ENCODE measurements around the gene RND3. TPM values are rescaled to one million over a fixed set of nuclear protein-coding genes. Genes with fewer than 3 reads are reported as not detected.

Gene RND3, protein sequence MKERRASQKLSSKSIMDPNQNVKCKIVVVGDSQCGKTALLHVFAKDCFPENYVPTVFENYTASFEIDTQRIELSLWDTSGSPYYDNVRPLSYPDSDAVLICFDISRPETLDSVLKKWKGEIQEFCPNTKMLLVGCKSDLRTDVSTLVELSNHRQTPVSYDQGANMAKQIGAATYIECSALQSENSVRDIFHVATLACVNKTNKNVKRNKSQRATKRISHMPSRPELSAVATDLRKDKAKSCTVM
- polyA plus RNA-seq (2012; ENCODE audit: low read depth, missing spikeins), result not detected

DNA sequence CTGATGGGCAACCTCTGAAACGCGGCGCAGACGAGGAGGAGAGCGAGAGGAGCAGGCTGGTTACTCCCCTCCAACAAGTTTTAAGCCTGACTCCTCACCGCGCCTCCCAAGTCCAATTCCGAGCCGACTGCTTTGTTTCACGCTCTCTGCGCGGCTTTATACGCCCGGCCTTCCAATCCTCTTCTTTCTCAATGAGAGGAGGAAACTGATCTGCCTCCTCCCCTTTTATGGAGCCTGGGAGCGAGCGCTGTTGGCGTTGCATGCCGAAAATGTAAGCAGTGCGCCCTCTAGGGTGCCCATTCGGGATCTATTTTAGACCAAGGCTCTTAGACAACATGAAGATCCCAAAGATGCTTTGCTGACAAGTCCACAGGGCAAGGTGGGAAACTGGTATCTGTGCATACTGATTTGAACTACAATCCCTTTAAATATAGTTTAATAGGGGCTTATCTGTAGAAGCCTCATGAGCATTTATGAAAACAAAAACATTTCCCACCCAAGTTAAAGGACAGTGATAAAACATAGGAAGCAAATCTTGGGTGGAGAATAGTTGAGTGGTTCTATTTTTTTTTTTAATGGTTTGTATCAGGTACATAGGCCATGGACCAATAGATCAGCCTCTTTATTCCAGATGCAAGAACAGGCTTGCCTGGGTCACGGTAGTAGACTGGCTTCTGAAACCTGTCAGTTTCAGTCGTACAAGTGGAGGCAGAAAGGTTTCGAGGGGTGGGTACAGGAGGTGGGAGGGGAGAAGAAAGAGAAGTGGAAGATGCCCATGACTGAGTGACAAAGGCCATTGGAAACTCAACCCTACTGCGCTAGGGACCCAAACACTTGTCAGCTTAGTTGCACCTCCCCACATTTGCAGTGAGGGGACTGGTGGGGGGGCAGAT is at the start of gene RND3:
Gene RND3 (minus strand): TSS at position 131 of the 893 bp plus-strand sequence. CDS start 250 bp downstream, outside the sequence.
- FAIRE-seq (no peak), DNase-seq (ENCODE audit: insufficient read length, low spot score) (peak; percentile 24)
- no peak for TF ChIP-seq POU2F2 (IDR thresholded peaks at IDR 0.05; ENCODE audit: low read depth, low read length)
- no peak for TF ChIP-seq POLR2AphosphoS5 (IDR thresholded peaks at IDR 0.05; ENCODE audit: low read depth, low read length)
- TF ChIP-seq POLR2A (IDR thresholded peaks at IDR 0.05; ENCODE audit: low read depth, low read length), result no peak
- no peak for TF ChIP-seq TAF1 (IDR thresholded peaks at IDR 0.05; ENCODE audit: low read depth, low read length)
- no peak for TF ChIP-seq SPI1 (IDR thresholded peaks at IDR 0.05; ENCODE audit: low read depth, low read length)
- no peak for TF ChIP-seq PAX5 (IDR thresholded peaks at IDR 0.05; ENCODE audit: insufficient read depth, low read length, severe bottlenecking)

DNA sequence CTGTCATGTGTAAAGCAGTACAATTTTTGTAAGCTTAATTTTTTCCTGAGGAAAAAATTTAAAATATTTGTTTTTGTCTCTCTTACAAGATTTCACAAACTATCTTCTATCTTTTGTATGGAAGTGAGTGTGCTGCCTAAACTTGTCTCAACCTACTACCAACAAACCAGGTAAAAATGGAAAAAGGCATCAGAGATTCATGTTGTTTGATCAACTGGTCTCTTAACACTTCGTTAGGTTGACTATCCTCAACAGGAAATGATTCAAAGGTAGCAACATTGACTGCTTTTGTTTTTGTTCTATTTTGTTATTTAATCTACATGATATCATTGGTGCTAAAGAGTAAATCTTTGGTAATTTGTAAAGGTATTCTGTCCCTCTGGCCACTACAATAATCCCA is 47.7 kb upstream of the RND3 start:
- no peak for FAIRE-seq
- DNase-seq (ENCODE audit: insufficient read length, low spot score), result no peak
- no peak for TF ChIP-seq POLR2AphosphoS5 (IDR thresholded peaks at IDR 0.05; ENCODE audit: low read depth, low read length)
- TF ChIP-seq TAF1 (IDR thresholded peaks at IDR 0.05; ENCODE audit: low read depth, low read length), result no peak
- no peak for TF ChIP-seq PAX5 (IDR thresholded peaks at IDR 0.05; ENCODE audit: insufficient read depth, low read length, severe bottlenecking)
- no peak for TF ChIP-seq POU2F2 (IDR thresholded peaks at IDR 0.05; ENCODE audit: low read depth, low read length)
- no peak for TF ChIP-seq SPI1 (IDR thresholded peaks at IDR 0.05; ENCODE audit: low read depth, low read length)
- no peak for TF ChIP-seq POLR2A (IDR thresholded peaks at IDR 0.05; ENCODE audit: low read depth, low read length)

DNA sequence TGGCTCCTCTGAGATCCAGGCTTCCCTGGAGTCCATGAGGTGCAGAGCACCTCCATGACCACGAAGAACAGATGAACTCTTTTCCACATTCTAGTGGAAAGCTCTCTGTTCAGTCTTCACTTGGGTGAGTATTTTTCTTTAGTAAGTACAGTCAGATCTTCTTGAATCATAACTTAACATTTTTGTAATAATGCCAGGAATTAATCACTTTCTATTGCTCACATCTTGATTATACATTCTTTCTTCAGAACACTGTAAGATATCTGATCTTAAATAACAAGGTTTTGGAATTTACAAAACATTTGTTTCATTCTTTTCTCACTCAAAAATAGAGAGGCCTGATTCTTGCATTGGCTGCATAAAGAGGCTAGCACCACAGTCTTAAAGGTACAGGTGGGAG is 45.4 kb upstream of the RND3 start:
- TF ChIP-seq SPI1 (IDR thresholded peaks at IDR 0.05; ENCODE audit: low read depth, low read length), result no peak
- no peak for TF ChIP-seq TAF1 (IDR thresholded peaks at IDR 0.05; ENCODE audit: low read depth, low read length)
- TF ChIP-seq POLR2A (IDR thresholded peaks at IDR 0.05; ENCODE audit: low read depth, low read length), result no peak
- no peak for TF ChIP-seq POLR2AphosphoS5 (IDR thresholded peaks at IDR 0.05; ENCODE audit: low read depth, low read length)
- TF ChIP-seq PAX5 (IDR thresholded peaks at IDR 0.05; ENCODE audit: insufficient read depth, low read length, severe bottlenecking), result no peak
- TF ChIP-seq POU2F2 (IDR thresholded peaks at IDR 0.05; ENCODE audit: low read depth, low read length), result no peak
- FAIRE-seq, result no peak
- DNase-seq (ENCODE audit: insufficient read length, low spot score), result no peak

DNA sequence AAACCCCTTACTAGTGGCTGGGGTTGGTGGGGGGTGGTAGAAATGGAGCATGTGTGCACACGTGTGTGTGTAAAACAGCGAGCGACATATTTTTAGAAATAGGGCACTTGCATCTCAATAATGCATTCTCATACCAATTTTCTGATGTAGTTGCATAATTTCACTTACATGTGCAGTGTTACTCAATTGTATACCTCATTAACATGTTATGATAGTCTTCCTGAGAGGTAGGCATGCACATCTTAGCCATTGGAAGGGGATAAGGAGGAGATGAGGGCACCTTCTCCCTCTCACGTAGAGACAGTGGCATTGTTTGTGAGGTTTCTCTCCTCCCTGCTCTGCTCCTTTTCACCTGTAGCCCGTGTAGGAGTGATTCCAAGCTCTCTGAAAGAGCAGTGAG is 44.6 kb upstream of the RND3 start:
- DNase-seq (ENCODE audit: insufficient read length, low spot score) (no peak), FAIRE-seq (no peak)
- TF ChIP-seq POU2F2 (IDR thresholded peaks at IDR 0.05; ENCODE audit: low read depth, low read length) (no peak), POLR2AphosphoS5 (IDR thresholded peaks at IDR 0.05; ENCODE audit: low read depth, low read length) (no peak), TAF1 (IDR thresholded peaks at IDR 0.05; ENCODE audit: low read depth, low read length) (no peak), SPI1 (IDR thresholded peaks at IDR 0.05; ENCODE audit: low read depth, low read length) (no peak), POLR2A (IDR thresholded peaks at IDR 0.05; ENCODE audit: low read depth, low read length) (no peak), PAX5 (IDR thresholded peaks at IDR 0.05; ENCODE audit: insufficient read depth, low read length, severe bottlenecking) (no peak)

DNA sequence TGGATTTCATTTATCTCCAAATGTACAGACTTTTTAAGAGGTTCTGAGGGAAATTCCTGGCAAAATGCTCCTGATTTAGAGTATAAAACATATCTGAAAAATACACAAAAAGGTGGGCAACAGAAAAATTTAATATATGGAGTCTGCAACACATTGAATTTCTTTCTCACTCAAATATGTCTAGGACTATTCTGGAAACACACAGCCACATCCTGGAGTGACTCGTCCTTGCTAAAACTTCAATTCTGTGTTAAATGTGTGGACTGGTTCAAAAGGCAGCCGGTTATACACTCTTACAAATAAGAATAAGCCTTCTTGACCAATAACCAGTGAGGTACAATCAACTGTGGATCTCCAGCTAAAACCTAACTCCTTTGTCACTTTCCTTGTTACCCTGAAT is 44.1 kb upstream of the RND3 start:
- DNase-seq (ENCODE audit: insufficient read length, low spot score) (no peak), FAIRE-seq (no peak)
- no peak for TF ChIP-seq SPI1 (IDR thresholded peaks at IDR 0.05; ENCODE audit: low read depth, low read length)
- TF ChIP-seq POLR2A (IDR thresholded peaks at IDR 0.05; ENCODE audit: low read depth, low read length), result no peak
- TF ChIP-seq POU2F2 (IDR thresholded peaks at IDR 0.05; ENCODE audit: low read depth, low read length), result no peak
- TF ChIP-seq PAX5 (IDR thresholded peaks at IDR 0.05; ENCODE audit: insufficient read depth, low read length, severe bottlenecking), result no peak
- no peak for TF ChIP-seq POLR2AphosphoS5 (IDR thresholded peaks at IDR 0.05; ENCODE audit: low read depth, low read length)
- TF ChIP-seq TAF1 (IDR thresholded peaks at IDR 0.05; ENCODE audit: low read depth, low read length), result no peak

DNA sequence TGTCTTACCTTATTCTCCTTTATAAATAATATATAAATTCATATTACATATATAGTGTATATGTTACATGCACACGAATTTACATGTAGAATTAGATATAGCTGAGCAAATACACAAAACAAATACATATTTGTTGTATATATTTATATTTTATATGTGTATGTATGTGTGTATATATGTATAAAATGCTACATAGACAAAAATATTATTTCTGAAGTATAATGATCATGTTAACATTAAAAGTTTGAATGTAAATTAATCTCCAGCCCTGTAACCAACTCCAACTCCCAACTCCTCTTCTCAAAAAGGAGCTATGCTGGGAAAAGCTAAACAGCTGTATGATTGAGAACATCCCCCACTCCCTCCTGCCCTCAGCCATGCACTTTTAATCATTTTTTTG is 42.7 kb upstream of the RND3 start:
- no peak for TF ChIP-seq POU2F2 (IDR thresholded peaks at IDR 0.05; ENCODE audit: low read depth, low read length)
- TF ChIP-seq PAX5 (IDR thresholded peaks at IDR 0.05; ENCODE audit: insufficient read depth, low read length, severe bottlenecking), result no peak
- no peak for TF ChIP-seq TAF1 (IDR thresholded peaks at IDR 0.05; ENCODE audit: low read depth, low read length)
- TF ChIP-seq POLR2A (IDR thresholded peaks at IDR 0.05; ENCODE audit: low read depth, low read length), result no peak
- no peak for TF ChIP-seq SPI1 (IDR thresholded peaks at IDR 0.05; ENCODE audit: low read depth, low read length)
- no peak for TF ChIP-seq POLR2AphosphoS5 (IDR thresholded peaks at IDR 0.05; ENCODE audit: low read depth, low read length)
- no peak for FAIRE-seq
- no peak for DNase-seq (ENCODE audit: insufficient read length, low spot score)

DNA sequence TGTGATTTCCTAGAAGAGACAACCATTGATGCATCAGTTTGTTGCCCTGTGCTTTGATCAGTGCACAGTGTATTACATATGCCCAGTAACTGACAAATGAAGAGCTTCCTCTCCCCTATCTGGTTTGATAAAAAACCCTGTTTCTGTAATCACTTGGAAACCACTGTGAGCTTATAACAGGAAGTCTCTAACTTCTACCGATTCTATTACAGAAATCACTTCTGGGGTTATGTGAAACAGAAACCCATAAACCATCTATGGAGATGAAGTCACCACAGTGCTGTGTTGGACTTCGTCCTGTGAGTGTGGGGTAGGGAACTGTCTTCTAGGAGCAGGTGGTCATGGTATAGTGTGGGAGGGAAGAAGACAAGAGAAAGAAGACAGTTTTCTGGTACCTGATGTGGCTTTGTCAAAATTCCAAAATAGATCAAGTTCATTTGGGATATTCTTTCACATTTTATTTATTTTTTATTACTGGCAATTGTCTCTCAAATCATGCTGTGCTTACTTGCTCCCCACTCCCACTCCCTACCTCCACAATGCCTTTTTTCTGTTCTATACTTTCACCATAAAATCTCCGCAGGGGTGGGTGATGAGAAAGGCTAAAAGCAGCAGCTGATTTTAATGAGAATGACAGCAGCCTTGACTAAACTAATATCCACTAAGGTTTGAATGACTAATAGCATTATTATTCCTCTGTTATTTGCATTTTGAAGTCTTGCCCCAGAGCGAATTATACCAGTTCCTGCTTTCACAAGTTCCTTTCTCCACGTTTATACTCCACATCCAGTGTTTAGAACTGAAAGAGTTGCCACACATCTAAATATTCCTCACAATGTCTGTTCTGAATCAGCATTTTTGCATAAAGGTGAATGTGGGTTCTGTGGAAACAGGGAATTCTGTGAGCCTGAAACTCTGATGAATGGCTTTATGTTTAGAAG is 41.7 kb upstream of the RND3 start:
- DNase-seq (ENCODE audit: insufficient read length, low spot score) (no peak), FAIRE-seq (no peak)
- TF ChIP-seq PAX5 (IDR thresholded peaks at IDR 0.05; ENCODE audit: insufficient read depth, low read length, severe bottlenecking) (no peak), SPI1 (IDR thresholded peaks at IDR 0.05; ENCODE audit: low read depth, low read length) (0 out of 2 replicates have a peak, but pooled peaks have one; percentile 24)

DNA sequence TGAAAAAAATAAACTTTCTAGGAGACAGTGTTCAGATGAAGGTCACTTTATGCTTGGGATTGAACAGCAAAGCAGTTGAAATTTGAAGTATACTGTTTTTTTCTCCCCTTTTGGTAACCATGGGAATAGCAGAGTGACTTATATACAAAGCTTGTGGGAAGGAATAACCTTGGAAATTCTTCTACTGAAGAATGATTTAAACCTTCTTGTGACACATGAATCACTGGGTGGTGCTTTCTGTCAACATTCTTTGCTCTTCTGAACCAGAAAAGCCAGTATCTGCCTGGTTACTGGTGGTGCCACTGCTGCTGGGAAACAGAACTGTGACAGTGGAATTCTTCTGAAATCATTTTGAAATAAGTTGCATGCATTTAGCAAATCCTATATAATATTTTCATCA is 39.4 kb upstream of the RND3 start:
- DNase-seq (ENCODE audit: insufficient read length, low spot score), result no peak

More for the DNA sequence above, 39.4 kb upstream of the RND3 start:
- TF ChIP-seq POLR2AphosphoS5 (IDR thresholded peaks at IDR 0.05; ENCODE audit: low read depth, low read length) (no peak), SPI1 (IDR thresholded peaks at IDR 0.05; ENCODE audit: low read depth, low read length) (no peak), PAX5 (IDR thresholded peaks at IDR 0.05; ENCODE audit: insufficient read depth, low read length, severe bottlenecking) (no peak), POU2F2 (IDR thresholded peaks at IDR 0.05; ENCODE audit: low read depth, low read length) (no peak), POLR2A (IDR thresholded peaks at IDR 0.05; ENCODE audit: low read depth, low read length) (no peak)
- FAIRE-seq, result no peak
